Thymus (tissue), 11 donors: Measurements from ENCODE around the gene LCK. TPM values are rescaled to one million over a fixed set of nuclear protein-coding genes. Genes with fewer than 3 reads are reported as not detected.
A peak's percentile ranks its signal among the peaks of the same experiment; 100 is the strongest.

Experiments
- DNase-seq, 9 donors: peaks; one replicate each; pipeline ENCODE4 v3.0.0-alpha.2; 2013; ENCODE audit warnings: low spot score in 9 of 9, low read depth in 6 of 9, missing footprints in 1 of 9
- H3K27ac ChIP-seq, 2 donors: one replicate each; pipeline ENCODE4 v1.5.1; 2013; ENCODE audit warnings: control low read depth in 1 of 2, low read depth in 1 of 2, low read length in 1 of 2, mild to moderate bottlenecking in 1 of 2, moderate library complexity in 1 of 2
- H3K27me3 ChIP-seq, 2 donors: one replicate each; pipeline ENCODE4 v1.5.1; 2013; ENCODE audit warnings: low read length in 1 of 2; ENCODE audit not compliant: control insufficient read depth in 2 of 2, insufficient read depth in 1 of 2
- H3K36me3 ChIP-seq, 2 donors: one replicate each; pipeline ENCODE4 v1.5.1; 2013; ENCODE audit warnings: low read length in 1 of 2, mild to moderate bottlenecking in 1 of 2, moderate library complexity in 1 of 2; ENCODE audit not compliant: control insufficient read depth in 2 of 2, insufficient read depth in 2 of 2
- H3K4me1 ChIP-seq, 2 donors: one replicate each; pipeline ENCODE4 v1.5.1; 2013; ENCODE audit warnings: low read length in 2 of 2; ENCODE audit not compliant: control insufficient read depth in 2 of 2, insufficient read depth in 2 of 2
- H3K4me3 ChIP-seq, 2 donors: one replicate each; pipeline ENCODE4 v1.5.1; 2013; ENCODE audit warnings: low read length in 2 of 2, control low read depth in 1 of 2, mild to moderate bottlenecking in 1 of 2
- H3K9me3 ChIP-seq, 2 donors: one replicate each; pipeline ENCODE4 v1.5.1; 2013; ENCODE audit warnings: low read length in 1 of 2, mild to moderate bottlenecking in 1 of 2; ENCODE audit not compliant: control insufficient read depth in 2 of 2, insufficient read depth in 1 of 2
- WGBS: extraction: QIAGEN DNeasy Blood & Tissue Kit; methylation state at CpG from one replicate; pipeline ENCODE4 v1.1.7; 2013; 5-methylcytosine and 5-hydroxymethylcytosine counted together
- polyA plus RNA-seq: library from polyadenylated mRNA; stranded (reverse); fragments of 200-250 nt; gene quantifications from one replicate; pipeline ENCODE4 v1.2.3, GENCODE V29; 2013
- total RNA-seq: library from RNA; stranded (reverse); fragments of 120-200 nt; gene quantifications from one replicate; pipeline ENCODE4 v1.2.4, GENCODE V29; 2013
- donor health status: healthy.

The LCK gene
- total and polyA plus RNA-seq, 2 donors = 175 to 467 TPM

DNA sequence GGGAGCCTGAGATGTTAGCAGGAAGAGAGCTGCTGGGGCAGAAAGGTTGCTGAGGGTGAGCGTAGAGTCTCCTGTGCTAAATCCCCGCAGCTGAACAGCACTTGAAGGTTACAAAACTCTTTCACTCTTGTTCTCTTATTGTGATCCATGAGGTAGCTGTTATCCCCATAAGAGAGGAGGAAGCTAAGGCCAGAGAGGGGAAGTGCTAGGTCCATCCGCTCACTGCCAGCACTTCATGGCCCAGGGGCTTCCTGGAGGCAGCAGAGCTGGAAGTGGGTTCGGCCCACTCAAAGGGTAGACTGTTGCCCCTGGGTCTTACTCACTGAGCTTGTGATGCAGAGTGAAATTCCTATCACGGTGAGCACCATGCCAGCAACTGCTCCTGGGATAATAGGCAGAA is 34.5 kb upstream of the LCK start:
- 96% methylated on average over 5 of the region's 5 CpGs for WGBS
- Histone ChIP-seq H3K4me3 (no peak overlapping the region), H3K36me3 (peaks cover 23 to 30% of the 10 kb centered on the region in 2 donors), H3K9me3 (no peaks in the 10 kb centered on the region), H3K4me1 (peaks cover 3 to 14% of the 10 kb centered on the region in 2 donors), H3K27me3 (no peaks in the 10 kb centered on the region), H3K27ac (no peak overlapping the region)
- DNase-seq = no peak

GRCh38 chr1:32219022-32219421 is 32.0 kb upstream of the LCK start:
- Histone ChIP-seq H3K36me3 (peaks cover 26 to 35% of the 10 kb centered on the region in 2 donors), H3K4me1 (peaks cover 9 to 31% of the 10 kb centered on the region in 2 donors), H3K4me3 (no peak overlapping the region), H3K9me3 (no peaks in the 10 kb centered on the region), H3K27ac (no peak overlapping the region), H3K27me3 (no peaks in the 10 kb centered on the region)
- 98% methylated on average over 7 of the region's 7 CpGs for WGBS
- DNase-seq = no peak

DNA sequence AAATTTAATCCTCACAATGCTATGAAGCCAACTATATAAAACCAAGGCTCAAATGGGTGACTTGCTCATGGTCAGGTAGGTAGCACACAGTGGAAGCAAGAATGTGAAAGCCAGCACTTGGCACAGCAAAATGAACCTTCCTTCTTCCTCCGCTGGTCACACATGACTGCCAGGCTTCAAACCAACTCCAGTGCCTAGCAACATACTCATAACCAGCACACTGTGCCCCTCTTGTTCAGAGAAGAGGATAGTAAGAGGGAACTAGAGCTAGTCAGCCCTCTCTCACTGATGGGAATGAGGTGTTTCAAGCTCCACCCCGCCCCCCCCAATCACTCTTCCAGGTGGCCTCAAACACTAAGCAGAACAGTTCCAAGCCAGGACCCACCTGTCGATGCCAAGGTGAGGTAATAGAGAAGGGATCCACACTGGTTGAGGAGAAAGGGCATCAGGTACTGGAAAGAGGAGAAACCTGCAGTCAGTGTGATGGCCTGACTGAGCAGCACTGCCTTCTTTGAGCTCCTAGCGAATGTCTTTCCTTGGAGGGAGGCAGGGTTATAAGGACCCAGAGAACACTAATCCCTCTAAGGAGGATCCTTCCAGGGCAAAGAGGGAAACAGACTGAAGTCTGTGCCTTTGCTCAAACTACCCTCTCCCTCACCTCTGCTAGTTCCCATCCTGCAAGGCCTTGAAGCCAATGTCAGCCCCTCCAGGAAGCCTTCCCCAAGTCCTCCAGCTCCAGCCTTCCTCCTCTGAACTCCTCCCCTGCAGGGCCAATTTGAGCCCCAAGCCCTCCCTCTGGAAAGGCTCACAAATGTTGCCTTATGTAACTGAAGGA is 30.1 kb upstream of the LCK start:
- H3K27ac ChIP-seq = no peak overlapping the region

GRCh38 chr1:32221581-32221979 is 29.5 kb upstream of the LCK start:
- Histone ChIP-seq H3K36me3 (peaks cover 24 to 35% of the 10 kb centered on the region in 2 donors), H3K27ac (no peak overlapping the region), H3K4me1 (peaks cover 9 to 26% of the 10 kb centered on the region in 2 donors), H3K27me3 (no peaks in the 10 kb centered on the region), H3K4me3 (peak overlapping the region; percentile 78 to 93), H3K9me3 (no peaks in the 10 kb centered on the region)
- no peak for DNase-seq
- 28% methylated on average over 13 of the region's 13 CpGs for WGBS

More for the DNA sequence above, 30.1 kb upstream of the LCK start:
- Histone ChIP-seq H3K4me1 (peaks cover 9 to 28% of the 10 kb centered on the region in 2 donors), H3K9me3 (no peaks in the 10 kb centered on the region), H3K36me3 (peaks cover 25 to 35% of the 10 kb centered on the region in 2 donors), H3K27me3 (no peaks in the 10 kb centered on the region), H3K4me3 (peak overlapping the region; percentile 78 to 93)
- 97% methylated on average over 4 of the region's 4 CpGs for WGBS
- DNase-seq = no peak

DNA sequence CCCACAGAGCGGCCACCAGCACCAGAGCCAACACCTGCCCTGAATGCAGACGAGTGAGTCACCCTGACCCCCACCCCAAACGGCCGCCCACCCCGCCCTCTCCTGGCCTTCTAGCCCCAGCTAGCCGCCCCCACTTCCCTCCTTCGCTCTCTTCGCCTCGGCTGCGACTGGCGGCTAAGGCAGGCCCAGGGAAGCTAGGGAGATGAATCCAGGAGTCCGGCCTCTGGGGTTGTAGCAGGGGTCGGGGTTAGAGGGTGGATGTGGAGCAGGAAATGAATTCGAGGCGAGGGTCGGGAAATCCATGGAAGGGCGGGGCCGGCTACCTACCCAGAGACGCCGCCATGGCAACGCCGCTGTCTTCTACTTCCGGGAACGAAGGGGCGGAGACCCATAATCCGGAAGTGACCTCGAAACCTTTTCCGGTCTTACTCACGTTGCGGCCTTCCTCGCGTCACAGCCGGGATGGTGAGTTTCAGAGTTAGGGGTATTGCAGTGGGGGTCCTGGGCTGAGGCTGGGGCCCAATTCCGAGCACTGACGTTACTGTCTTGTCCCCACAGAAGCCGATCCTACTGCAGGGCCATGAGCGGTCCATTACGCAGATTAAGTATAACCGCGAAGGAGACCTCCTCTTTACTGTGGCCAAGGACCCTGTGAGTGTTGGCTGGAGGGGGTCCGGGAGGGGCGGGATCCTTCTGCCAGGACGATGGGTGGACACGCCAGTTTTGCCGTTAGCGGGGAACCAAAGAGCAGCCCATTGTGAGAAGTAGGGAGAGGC is 28.9 kb upstream of the LCK start, which contains the start of the genes EIF3I and TMEM234:
Gene EIF3I (plus strand): TSS at position 428 of the 776 bp plus-strand sequence. CDS start 35 bp downstream, at position 463.
Gene TMEM234 (minus strand): TSS at position 374 of the 776 bp plus-strand sequence. CDS start 31 bp downstream, at position 343.
- WGBS = under 1% methylated on average over 46 of the region's 46 CpGs
- H3K4me1 ChIP-seq = peaks cover 9 to 26% of the 10 kb centered on the region in 2 donors
- H3K27ac ChIP-seq = peak within 1 kb of the TSS; percentile 55 to 86
- H3K36me3 ChIP-seq = peaks cover 23 to 34% of the 10 kb centered on the region in 2 donors
- no peaks in the 10 kb centered on the region for H3K9me3 ChIP-seq
- H3K27me3 ChIP-seq = no peaks in the 10 kb centered on the region
- peak within 1 kb of the TSS; percentile 78 to 93 for H3K4me3 ChIP-seq
- peak; percentile 77 to 95 (median 88) for DNase-seq

GRCh38 chr1:32223683-32224082 is 27.4 kb upstream of the LCK start:
- no peaks in the 10 kb centered on the region for H3K27me3 ChIP-seq
- H3K4me3 ChIP-seq = no peak overlapping the region
- WGBS = 96% methylated on average over 3 of the region's 3 CpGs
- no peak overlapping the region for H3K27ac ChIP-seq
- no peak for DNase-seq
- H3K9me3 ChIP-seq = no peaks in the 10 kb centered on the region
- H3K4me1 ChIP-seq = peaks cover 9 to 26% of the 10 kb centered on the region in 2 donors
- H3K36me3 ChIP-seq = peaks cover 32 to 47% of the 10 kb centered on the region in 2 donors

DNA sequence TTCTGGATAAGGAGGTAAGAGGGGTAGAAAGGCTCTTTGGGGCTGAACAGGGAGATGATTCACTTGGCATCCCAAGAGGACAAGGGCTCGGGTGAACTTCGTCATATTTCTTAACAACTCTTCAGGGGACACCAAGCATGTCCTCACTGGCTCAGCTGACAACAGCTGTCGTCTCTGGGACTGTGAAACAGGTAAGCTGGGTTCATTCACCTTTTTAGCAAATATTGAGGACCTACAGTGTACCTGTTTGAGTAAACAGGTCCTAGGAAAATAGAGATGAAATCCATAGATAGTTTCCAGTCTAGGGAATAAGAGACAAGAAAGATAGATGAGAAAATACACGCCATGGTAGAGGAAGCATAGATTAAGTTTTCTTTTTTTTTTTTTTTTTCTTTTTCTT is 26.8 kb upstream of the LCK start:
- 92% methylated on average over 4 of the region's 4 CpGs for WGBS
- Histone ChIP-seq H3K36me3 (peaks cover 37 to 52% of the 10 kb centered on the region in 2 donors), H3K4me3 (no peak overlapping the region), H3K9me3 (no peaks in the 10 kb centered on the region), H3K27me3 (no peaks in the 10 kb centered on the region), H3K4me1 (peaks cover 9 to 26% of the 10 kb centered on the region in 2 donors), H3K27ac (no peak overlapping the region)
- DNase-seq = no peak

DNA sequence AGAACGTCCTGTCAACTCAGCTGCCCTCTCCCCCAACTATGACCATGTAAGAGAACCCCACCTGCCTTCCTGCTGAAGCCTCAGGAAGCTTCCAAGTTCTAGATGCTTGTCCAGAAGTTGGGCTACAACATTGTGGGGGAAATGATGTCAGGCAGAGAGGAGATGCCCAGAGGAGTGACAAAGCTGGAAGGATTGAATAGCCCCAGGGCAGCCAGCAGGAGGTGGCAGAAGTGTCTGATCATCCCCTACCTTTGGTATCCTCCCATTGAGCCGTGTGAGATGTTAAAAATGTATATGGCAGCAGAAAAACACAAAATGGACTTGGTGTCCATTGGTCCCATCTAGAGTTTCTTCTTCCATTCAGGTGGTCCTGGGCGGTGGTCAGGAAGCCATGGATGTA is 22.3 kb upstream of the LCK start:
- 97% methylated on average over 3 of the region's 3 CpGs for WGBS
- Histone ChIP-seq H3K36me3 (peaks cover 61 to 80% of the 10 kb centered on the region in 2 donors), H3K4me1 (peaks cover 0 to 3% of the 10 kb centered on the region in 2 donors), H3K27ac (no peak overlapping the region), H3K4me3 (no peak overlapping the region), H3K9me3 (no peaks in the 10 kb centered on the region), H3K27me3 (no peaks in the 10 kb centered on the region)
- DNase-seq = no peak
